C4-2B (cell line): ENCODE measurements around the gene CEP83.

Experiments used
- CTCF ChIP-seq: fragments of 450-650 bp; conservative IDR thresholded peaks from 2 replicates; pipeline ENCODE4 v1.5.1; 2017; ENCODE audit warnings: mild to moderate bottlenecking
- ZFX ChIP-seq: fragments of 450-650 bp; IDR thresholded peaks from 2 replicates; pipeline ENCODE4 v1.6.1; 2017

GRCh38 chr12:94459728-94460615 is at the start of gene CEP83:
- TF ChIP-seq CTCF (no peak), ZFX (no peak)
